ENCODE results near the gene CCDC15.

- TF ChIP-seq POLR2A (IDR thresholded peaks at IDR 0.05), result no peak
- no peak for TF ChIP-seq CTCF (IDR thresholded peaks at IDR 0.05)
These were observed 15.7 kb upstream of the CCDC15 start for GRCh38 chr11:124938206-124938765.
